ENCODE measurements around the gene ATP8B4. TPM values are rescaled to one million over a fixed set of nuclear protein-coding genes. Genes with fewer than 3 reads are reported as not detected.
"Not testable (repeated sequence)": the region's sequence is repeated elsewhere in the genome, so short reads cannot be mapped to it uniquely, and the experiment has no call there.

The ATP8B4 gene
- total and polyA plus RNA-seq, 4 donors = 1.9 to 19.7 (median 12.4) TPM

GRCh38 chr15:50134524-50135024 lies 15.5 kb upstream of the ATP8B4 start:
- Histone ChIP-seq H3K27me3 (ENCODE audit: control insufficient read depth in 4 of 4, insufficient read depth in 4 of 4, low read length in 3 of 4) (no peaks in the 10 kb centered on the region), H3K9ac (ENCODE audit: low read depth in 1 of 2, low read length in 2 of 2) (no peak overlapping the region), H3K4me1 (ENCODE audit: control insufficient read depth in 4 of 4, insufficient read depth in 4 of 4, low read length in 3 of 4) (no peaks in the 10 kb centered on the region), H3K9me3 (ENCODE audit: control insufficient read depth in 4 of 4, low read length in 3 of 4) (no peaks in the 10 kb centered on the region), H3K4me3 (ENCODE audit: low read depth in 1 of 3, low read length in 3 of 3) (no peak overlapping the region), H3K36me3 (ENCODE audit: control insufficient read depth in 4 of 4, insufficient read depth in 3 of 4, low read depth in 1 of 4, low read length in 3 of 4) (no peaks in the 10 kb centered on the region), H3K27ac (ENCODE audit: low read depth in 1 of 2, low read length in 2 of 2) (no peak overlapping the region)
- TF ChIP-seq FOXA1 (IDR thresholded peaks at IDR 0.05) = no peak
- TF ChIP-seq NR2F2 (IDR thresholded peaks at IDR 0.05) = no peak
- no peak for TF ChIP-seq GABPA (IDR thresholded peaks at IDR 0.05 in 1 of 2, conservative IDR thresholded peaks at IDR 0.05 in 1 of 2)
- TF ChIP-seq TAF1 (conservative IDR thresholded peaks at IDR 0.05) = no peak
- TF ChIP-seq JUND (IDR thresholded peaks at IDR 0.05) = no peak
- no peak for TF ChIP-seq ZBTB33 (IDR thresholded peaks at IDR 0.05)
- TF ChIP-seq MAX (IDR thresholded peaks at IDR 0.05) = no peak
- no peak for TF ChIP-seq SP1 (IDR thresholded peaks at IDR 0.05)
- TF ChIP-seq EGR1 (IDR thresholded peaks at IDR 0.05; ENCODE audit: low read depth in 2 of 2) = no peak
- no peak for TF ChIP-seq HNF4G (IDR thresholded peaks at IDR 0.05)
- TF ChIP-seq RAD21 (IDR thresholded peaks at IDR 0.05) = no peak
- no peak for TF ChIP-seq HNF4A (conservative IDR thresholded peaks at IDR 0.05)
- 59% methylated on average over 2 of the region's 2 CpGs for WGBS
- DNase-seq (ENCODE audit: low spot score) = no peak

GRCh38 chr15:50132251-50132984 lies 13.4 kb upstream of the ATP8B4 start:
- H3K4me1 ChIP-seq (ENCODE audit: control insufficient read depth in 4 of 4, insufficient read depth in 4 of 4, low read length in 3 of 4); H3K9me3 ChIP-seq (ENCODE audit: control insufficient read depth in 4 of 4, low read length in 3 of 4); H3K36me3 ChIP-seq (ENCODE audit: control insufficient read depth in 4 of 4, insufficient read depth in 3 of 4, low read depth in 1 of 4, low read length in 3 of 4); H3K27me3 ChIP-seq (ENCODE audit: control insufficient read depth in 4 of 4, insufficient read depth in 4 of 4, low read length in 3 of 4); DNase-seq (ENCODE audit: low spot score); H3K4me3 ChIP-seq (ENCODE audit: low read depth in 1 of 3, low read length in 3 of 3); H3K9ac ChIP-seq (ENCODE audit: low read depth in 1 of 2, low read length in 2 of 2); H3K27ac ChIP-seq (ENCODE audit: low read depth in 1 of 2, low read length in 2 of 2): not testable (repeated sequence)
- 92% methylated on average over 3 of the region's 3 CpGs for WGBS

GRCh38 chr15:50131617-50132016 lies 12.6 kb upstream of the ATP8B4 start:
- TF ChIP-seq HNF4A (conservative IDR thresholded peaks at IDR 0.05) (no peak), FOXA2 (IDR thresholded peaks at IDR 0.05) (no peak), MAX (IDR thresholded peaks at IDR 0.05) (no peak), HNF4G (IDR thresholded peaks at IDR 0.05) (no peak), REST (IDR thresholded peaks at IDR 0.05) (no peak)
- Histone ChIP-seq H3K27ac (ENCODE audit: low read depth in 1 of 2, low read length in 2 of 2) (no peak overlapping the region), H3K36me3 (ENCODE audit: control insufficient read depth in 4 of 4, insufficient read depth in 3 of 4, low read depth in 1 of 4, low read length in 3 of 4) (no peaks in the 10 kb centered on the region), H3K9ac (ENCODE audit: low read depth in 1 of 2, low read length in 2 of 2) (no peak overlapping the region), H3K9me3 (ENCODE audit: control insufficient read depth in 4 of 4, low read length in 3 of 4) (no peaks in the 10 kb centered on the region), H3K27me3 (ENCODE audit: control insufficient read depth in 4 of 4, insufficient read depth in 4 of 4, low read length in 3 of 4) (no peaks in the 10 kb centered on the region), H3K4me1 (ENCODE audit: control insufficient read depth in 4 of 4, insufficient read depth in 4 of 4, low read length in 3 of 4) (no peaks in the 10 kb centered on the region), H3K4me3 (ENCODE audit: low read depth in 1 of 3, low read length in 3 of 3) (no peak overlapping the region)
- WGBS = 95% methylated on average over 1 of the region's 1 CpG
- no peak for DNase-seq (ENCODE audit: low spot score)

Data from liver (tissue), 9 donors.